Measurements from ENCODE around the gene ASTN2.

Gene ASTN2

DNA sequence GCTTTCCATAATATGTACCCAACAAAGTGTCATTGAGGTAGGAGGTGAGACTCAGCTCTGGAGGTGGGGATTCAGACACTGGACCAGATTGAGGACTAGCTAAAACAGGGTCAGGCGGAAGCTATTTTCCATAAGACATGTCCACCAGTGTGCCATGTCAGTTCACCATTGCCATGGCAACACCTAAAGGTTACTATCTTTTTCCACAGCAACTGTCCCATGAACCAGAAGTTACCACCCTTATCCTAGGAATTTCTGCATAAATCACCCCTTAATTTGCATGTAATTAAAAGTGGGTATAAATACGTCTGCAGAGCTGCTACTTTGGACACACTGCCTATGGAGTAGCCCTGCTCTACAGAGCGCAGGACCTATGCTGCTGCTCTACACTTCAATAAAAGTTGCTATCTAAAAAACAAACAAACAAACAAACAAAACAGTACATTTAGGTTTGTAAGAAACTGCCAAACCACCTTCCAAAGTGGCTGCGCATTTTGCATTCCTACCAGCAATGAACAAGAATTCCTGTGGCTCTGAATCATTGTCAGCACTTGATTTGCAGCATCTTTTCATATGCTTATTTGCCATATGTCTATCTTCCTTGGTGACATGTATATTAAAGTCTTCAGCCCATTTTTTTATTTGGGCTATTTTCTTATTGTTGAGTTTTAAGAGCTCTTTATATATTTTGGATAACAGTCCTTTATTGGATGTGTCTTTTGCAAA, 745.7 kb downstream of the ASTN2 start:
- DNase-seq (ENCODE audit: low spot score): no peak

DNA sequence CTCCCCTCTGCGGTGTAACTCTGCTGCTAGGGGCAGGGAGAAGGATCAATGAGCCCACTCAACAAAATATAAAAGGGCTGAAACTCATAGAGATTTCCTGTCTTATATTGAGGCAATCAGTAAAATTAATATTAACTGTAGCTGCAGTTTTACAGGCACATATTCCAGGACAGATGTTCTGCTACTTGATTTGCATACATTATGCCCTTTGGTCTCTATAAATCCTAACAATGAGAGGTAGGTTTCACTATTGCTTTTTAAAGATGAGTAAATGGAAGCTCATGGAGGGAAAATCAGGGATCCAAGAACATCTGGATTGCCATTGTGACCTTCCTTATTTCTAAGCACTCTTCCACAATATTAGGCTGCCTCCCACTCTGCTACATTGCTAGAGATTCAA, 751.3 kb downstream of the ASTN2 start:
- DNase-seq (ENCODE audit: low spot score): no peak

- no peak for DNase-seq (ENCODE audit: low spot score)
Measured at GRCh38 chr9:116662646-116663310, 752.1 kb downstream of the ASTN2 start.

GRCh38 chr9:116661037-116661954, 753.6 kb downstream of the ASTN2 start:
- peak; percentile 85 for DNase-seq (ENCODE audit: low spot score)

- no peak for DNase-seq (ENCODE audit: low spot score)
Measured at GRCh38 chr9:116658265-116658664, 756.6 kb downstream of the ASTN2 start.

- no peak for DNase-seq (ENCODE audit: low spot score)
Measured at GRCh38 chr9:116656977-116657376, 757.9 kb downstream of the ASTN2 start.

DNA sequence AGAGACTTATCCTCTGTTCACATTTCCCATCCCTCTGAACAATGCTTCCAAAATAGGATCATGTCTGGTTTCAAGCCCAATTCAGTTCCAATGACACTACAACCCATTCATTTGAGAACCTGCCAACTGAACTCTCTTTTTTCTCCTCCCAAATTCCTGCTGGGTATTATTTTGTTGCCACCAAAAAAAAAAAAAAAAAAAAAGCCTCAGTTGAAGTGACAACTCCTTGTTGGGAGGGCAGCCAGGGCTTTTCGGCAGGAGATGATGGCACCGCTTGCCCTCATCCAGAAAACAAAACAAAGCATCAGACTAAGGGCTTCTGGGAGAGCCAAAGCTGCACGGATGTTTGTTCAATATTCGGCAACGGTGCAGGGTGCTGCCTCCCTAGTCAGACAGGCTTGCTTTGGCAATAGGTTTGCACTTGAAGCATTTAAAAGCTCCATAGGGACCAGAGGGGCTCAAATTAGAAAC, 758.3 kb downstream of the ASTN2 start:
- no peak for DNase-seq (ENCODE audit: low spot score)

DNA sequence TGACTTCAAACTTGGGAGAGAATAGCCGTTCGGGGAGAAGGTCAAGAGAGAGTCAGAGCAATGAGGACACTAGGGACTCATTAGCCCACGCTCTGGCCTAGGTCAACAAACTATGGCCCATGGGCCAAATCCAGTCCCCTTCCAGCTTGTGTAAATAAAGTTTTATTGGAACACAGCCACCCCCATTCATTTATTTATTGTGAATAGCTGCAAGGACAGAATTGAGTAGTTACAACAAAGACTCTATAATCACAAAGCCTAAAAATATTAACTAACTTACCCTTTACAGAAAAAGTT, 760.9 kb downstream of the ASTN2 start:
- no peak for DNase-seq (ENCODE audit: low spot score)

DNA sequence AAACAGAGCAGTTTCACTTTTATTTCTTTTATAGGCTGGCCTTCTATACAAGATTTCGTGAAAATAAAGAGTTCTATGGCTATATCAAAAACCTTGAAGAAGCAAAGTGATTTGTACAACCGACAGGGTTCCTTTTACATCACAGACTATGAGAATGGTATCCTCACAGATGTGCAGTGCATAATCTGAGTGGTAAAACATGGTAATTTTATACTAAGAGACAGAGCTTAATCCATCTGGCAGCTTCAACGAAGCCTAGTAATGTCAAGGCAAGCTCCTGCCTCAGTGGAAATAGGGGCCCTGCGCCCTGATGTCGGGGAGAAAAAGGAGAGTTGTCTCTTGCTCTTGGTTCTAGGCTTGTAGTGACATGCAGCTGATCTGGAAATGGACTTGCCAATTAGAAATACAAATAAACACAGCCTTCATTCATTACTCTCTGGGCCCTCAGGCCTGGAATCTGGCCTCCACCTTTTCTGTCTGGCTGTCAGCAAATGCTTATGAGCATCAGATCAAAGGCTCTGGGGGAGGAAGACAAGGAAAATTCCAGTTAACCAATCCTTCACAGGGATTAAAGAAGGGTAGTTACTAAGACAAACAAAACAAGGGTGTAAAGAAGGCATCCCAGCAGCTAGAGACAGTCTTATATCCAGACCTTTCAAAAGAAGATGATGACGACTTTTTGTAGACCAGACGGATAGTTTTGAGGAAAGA, 761.4 kb downstream of the ASTN2 start:
- DNase-seq (ENCODE audit: low spot score): peak; percentile 59

DNA sequence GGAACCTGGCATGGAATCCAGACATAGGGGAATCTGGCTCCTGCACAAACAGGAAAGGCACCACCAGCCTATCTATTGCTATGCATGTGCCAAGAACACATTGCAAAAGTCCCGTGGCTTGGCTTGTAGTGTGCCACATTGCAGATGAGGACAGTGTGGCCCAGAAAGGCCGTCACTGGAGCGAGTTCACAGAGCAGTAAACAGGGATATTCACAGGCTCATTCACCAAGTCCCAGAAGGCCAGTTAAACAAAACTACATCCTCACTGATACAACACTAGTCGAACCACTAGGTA, 767.4 kb downstream of the ASTN2 start:
- DNase-seq (ENCODE audit: low spot score): no peak

DNA sequence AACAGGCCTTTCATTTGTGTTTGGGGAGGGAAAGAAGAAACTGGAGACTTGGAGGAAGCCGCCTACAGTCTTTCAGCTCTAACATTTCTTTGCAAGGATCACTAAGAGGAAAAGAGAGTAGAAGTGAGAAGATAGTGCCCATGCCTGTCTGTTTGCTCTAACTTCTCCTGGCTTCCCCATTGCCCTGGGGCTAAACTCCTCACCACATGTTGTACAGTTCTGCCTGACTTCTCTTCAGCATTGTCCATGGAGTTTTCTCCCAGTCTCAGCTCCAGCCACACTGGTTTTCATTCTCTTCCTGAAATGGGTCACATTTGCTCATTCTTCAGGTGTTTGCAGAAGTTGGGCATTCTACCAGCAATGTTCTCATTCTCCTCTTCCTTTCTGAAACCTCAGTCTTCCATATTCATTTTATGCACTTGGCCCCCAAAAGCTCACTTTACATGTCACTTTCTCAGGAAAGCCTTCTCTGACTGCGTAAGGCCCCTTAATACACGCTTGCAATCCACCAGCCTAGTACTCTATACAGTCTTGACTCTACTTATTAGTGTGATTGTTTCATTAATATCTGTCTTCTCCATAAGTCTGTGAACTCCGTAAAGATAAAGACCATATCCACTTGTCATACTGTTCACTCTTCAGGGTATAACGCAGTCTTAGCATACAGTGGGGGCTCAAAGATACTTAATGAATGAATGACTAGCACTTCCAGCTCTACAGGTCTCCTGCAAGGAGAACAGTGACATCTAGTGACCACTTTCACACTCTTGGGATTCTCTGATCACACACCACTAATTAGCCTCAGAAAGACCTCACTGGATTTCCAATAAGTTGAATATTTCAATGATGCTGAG, 768.0 kb downstream of the ASTN2 start:
- DNase-seq (ENCODE audit: low spot score): peak; percentile 69

DNA sequence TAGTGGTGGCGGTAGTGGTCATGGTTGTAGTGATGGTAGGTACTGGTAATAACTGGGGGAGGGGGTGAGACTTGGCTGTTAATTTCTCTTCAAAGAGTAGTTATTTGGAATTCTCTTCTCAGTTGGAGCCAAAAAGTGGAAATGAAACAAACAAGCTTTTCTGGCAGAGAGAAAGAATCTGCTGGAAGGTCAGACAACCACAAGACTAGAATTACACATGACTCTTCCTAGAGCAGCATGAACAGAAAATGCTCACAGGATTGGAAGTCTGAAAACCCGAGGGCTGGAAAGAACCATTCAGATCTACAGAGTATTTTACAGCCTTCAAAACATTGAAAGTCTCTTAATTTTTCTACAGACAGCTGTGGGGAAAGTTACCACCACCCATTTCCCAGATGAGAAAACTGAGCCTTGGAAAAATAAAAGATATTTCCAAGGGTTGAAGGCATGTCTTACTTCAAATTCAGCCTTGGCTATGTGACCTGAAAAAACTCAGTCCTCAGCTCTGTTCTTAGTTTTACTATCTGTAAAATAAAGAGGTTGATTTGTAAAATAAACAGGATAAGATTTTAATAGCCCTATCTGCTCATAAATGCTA, 770.7 kb downstream of the ASTN2 start:
- no peak for DNase-seq (ENCODE audit: low spot score)

DNA sequence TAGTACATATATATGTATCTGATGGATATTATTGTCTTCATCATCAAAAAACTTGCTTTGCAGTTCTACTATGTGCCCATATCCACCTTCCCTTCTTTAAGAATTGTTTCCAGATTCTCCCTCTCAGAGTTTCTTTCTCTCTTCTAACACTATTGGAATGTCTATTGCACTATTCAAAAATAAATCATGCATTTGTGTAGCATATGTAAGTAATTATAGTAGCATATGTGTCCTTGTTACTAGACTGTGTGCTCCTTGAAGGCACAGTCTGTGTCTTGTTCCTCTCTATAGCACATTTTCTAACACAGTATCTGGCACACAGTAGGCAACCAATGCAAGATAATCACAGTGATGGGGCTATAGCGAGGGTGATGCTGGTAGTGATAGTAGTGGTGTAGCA, 771.2 kb downstream of the ASTN2 start:
- no peak for DNase-seq (ENCODE audit: low spot score)

GRCh38 chr9:116641292-116642059, 773.4 kb downstream of the ASTN2 start:
- no peak for DNase-seq (ENCODE audit: low spot score)

GRCh38 chr9:116639251-116639741, 775.6 kb downstream of the ASTN2 start:
- DNase-seq (ENCODE audit: low spot score): no peak

DNA sequence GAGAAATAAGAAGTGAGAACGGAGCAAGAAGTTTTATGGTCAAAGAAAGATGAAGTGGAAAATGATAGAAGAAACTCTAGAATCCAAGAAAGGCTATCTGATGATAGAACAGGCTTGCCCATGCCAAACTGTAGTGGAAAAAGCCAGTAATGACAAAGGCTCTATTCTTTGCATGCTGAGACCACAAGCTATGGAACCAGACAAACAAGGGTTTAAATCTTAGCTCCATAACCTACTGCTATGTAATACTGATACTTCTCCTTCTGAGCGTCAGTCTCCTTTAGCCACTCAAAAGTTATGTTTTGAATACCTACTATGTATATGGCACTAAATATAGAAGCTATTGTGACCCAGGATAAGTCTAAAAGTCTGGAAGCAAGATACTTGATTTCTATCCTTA, 778.9 kb downstream of the ASTN2 start:
- DNase-seq (ENCODE audit: low spot score): peak; percentile 73

DNA sequence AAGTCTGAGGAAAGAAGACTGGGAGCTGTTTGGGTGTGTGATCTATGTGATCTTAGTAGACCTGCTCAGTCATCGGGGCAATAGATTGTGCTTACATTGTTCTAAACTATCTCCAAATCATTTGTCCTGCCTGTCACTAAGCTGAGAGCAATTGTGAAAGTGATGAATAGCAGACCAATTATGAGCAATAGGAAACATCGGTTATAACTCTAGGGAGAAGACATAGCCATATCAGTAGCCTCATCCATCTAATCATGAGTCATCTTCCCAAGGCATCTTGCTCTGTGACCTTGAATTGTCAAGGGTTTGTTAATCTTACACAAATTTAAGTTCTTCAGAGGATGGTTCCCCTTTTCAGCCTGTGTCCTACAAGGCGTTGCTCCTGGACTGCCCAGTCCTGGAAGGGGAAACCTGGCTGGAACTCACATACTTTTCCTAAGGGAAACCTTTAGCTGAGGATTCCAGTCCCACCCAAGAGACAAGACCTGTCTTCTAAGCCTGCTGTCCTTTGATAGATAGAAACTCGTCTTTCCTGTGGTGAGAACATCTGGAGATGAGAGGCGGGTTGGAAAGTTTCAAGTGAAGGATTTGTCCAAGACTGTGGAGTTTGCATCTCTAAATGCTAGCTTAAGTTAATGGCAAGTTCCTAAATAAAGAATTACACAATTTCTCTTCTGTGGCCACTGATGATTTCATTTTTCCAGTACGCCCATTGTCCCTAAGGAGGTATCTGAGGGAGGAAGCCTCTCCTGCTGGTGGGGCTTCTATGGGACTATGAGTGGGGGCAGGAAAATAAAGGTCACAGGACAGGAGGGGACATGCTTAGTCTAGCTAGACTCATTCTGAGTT, 781.6 kb downstream of the ASTN2 start:
- DNase-seq (ENCODE audit: low spot score): no peak

- DNase-seq (ENCODE audit: low spot score): no peak
Measured at GRCh38 chr9:116629634-116630033, 785.2 kb downstream of the ASTN2 start.

DNA sequence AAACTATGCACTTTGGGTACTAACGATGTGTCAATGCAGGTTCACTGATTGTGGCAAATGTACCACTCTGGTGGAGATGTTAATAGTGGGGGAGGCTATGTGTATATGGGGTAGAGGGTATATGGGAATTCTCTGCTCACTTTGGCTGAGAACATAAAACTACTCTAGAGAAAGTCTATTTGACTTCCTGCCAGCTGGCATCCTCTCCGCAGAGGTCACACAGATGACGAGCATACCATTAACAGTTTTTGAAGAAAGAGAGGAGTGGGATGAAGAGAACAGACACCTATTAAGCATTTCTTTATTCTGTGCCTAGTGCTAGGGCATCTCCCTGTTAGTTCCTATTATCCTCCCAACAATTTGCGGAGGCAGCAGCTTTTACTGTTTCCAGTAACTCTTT, 786.1 kb downstream of the ASTN2 start:
- no peak for DNase-seq (ENCODE audit: low spot score)
